ENCODE results near the gene MAOB.

The MAOB gene

GRCh38 chrX:43860646-43861370 is 21.4 kb downstream of the MAOB start:
- no peak for DNase-seq

- DNase-seq = no peak
Observed at GRCh38 chrX:43853225-43853828, 28.9 kb downstream of the MAOB start.

GRCh38 chrX:43850629-43851028 is 31.6 kb downstream of the MAOB start:
- DNase-seq = no peak

- no peak for DNase-seq
Observed at GRCh38 chrX:43849173-43849572, 33.1 kb downstream of the MAOB start.

- DNase-seq = no peak
Observed at GRCh38 chrX:43847352-43847751, 34.9 kb downstream of the MAOB start.

GRCh38 chrX:43846558-43846957 is 35.7 kb downstream of the MAOB start:
- DNase-seq = no peak

- DNase-seq = no peak
Observed at GRCh38 chrX:43845776-43846175, 36.5 kb downstream of the MAOB start.

- no peak for DNase-seq
Observed at GRCh38 chrX:43840265-43840664, 42.0 kb downstream of the MAOB start.

GRCh38 chrX:43836435-43837184 is 45.6 kb downstream of the MAOB start:
- peak; percentile 27 for DNase-seq

- no peak for DNase-seq
Observed at GRCh38 chrX:43835559-43835958, 46.7 kb downstream of the MAOB start.

GRCh38 chrX:43827791-43828190 is 54.5 kb downstream of the MAOB start:
- DNase-seq = no peak

GRCh38 chrX:43822014-43822413 is 60.2 kb downstream of the MAOB start:
- DNase-seq = no peak

- DNase-seq = no peak
Observed at GRCh38 chrX:43817444-43817843, 64.8 kb downstream of the MAOB start.

- no peak for DNase-seq
Observed at GRCh38 chrX:43815209-43815608, 67.0 kb downstream of the MAOB start.

- DNase-seq = no peak
Observed at GRCh38 chrX:43813898-43814297, 68.4 kb downstream of the MAOB start.

GRCh38 chrX:43813319-43813718 is 68.9 kb downstream of the MAOB start:
- DNase-seq = no peak

- DNase-seq = no peak
Observed at GRCh38 chrX:43809463-43809862, 72.8 kb downstream of the MAOB start.

GRCh38 chrX:43808231-43808630 is 74.0 kb downstream of the MAOB start:
- no peak for DNase-seq

GRCh38 chrX:43805579-43805978 is 76.7 kb downstream of the MAOB start:
- no peak for DNase-seq

GRCh38 chrX:43804021-43804420 is 78.2 kb downstream of the MAOB start:
- no peak for DNase-seq

- no peak for DNase-seq
Observed at GRCh38 chrX:43785930-43786591, 96.2 kb downstream of the MAOB start.

- DNase-seq = no peak
Observed at GRCh38 chrX:43758044-43758443, 124.2 kb downstream of the MAOB start.

- no peak for DNase-seq
Observed at GRCh38 chrX:43756076-43756475, 126.2 kb downstream of the MAOB start.

- no peak for DNase-seq
Observed at GRCh38 chrX:43753637-43754036, 128.6 kb downstream of the MAOB start.
